SKM-1 treated with dmso at 0.1 percent for 144 hours (cell line): ENCODE results near the gene OLR1.
"Not testable (repeated sequence)": the region's sequence is repeated elsewhere in the genome, so short reads cannot be mapped to it uniquely, and the experiment has no call there.

ENCODE experiments used
- DNase-seq: peaks from one replicate; lab custom pipeline; 2025; ENCODE audit not compliant: unreplicated experiment; lab: John Stamatoyannopoulos, UW

The OLR1 gene

GRCh38 chr12:10191865-10192264 lies 19.9 kb upstream of the OLR1 start:
- no peak for DNase-seq

GRCh38 chr12:10190558-10191388 lies 18.8 kb upstream of the OLR1 start:
- peak; percentile 22 for DNase-seq

GRCh38 chr12:10189653-10190052 lies 17.7 kb upstream of the OLR1 start:
- DNase-seq: no peak

GRCh38 chr12:10186958-10187357 lies 15.0 kb upstream of the OLR1 start:
- not testable (repeated sequence) for DNase-seq

- no peak for DNase-seq
Observed at GRCh38 chr12:10186299-10186698, 14.4 kb upstream of the OLR1 start.

- DNase-seq: no peak
Observed at GRCh38 chr12:10184261-10184843, 12.4 kb upstream of the OLR1 start.

- DNase-seq: no peak
Observed at GRCh38 chr12:10182354-10183049, 10.6 kb upstream of the OLR1 start.

GRCh38 chr12:10179776-10180181 lies 7.8 kb upstream of the OLR1 start:
- DNase-seq: no peak

- no peak for DNase-seq
Observed at GRCh38 chr12:10178821-10179220, 6.9 kb upstream of the OLR1 start, which contains the start of gene TMEM52B. TMEM52B (plus strand) TSS chr12:10179032; CDS start chr12:10179575, 543 bp downstream.

- DNase-seq: no peak
Observed at GRCh38 chr12:10175846-10176636, 4.1 kb upstream of the OLR1 start.

- DNase-seq: no peak
Observed at GRCh38 chr12:10174986-10175614, 3.2 kb upstream of the OLR1 start.

GRCh38 chr12:10170216-10170615 lies 1.7 kb downstream of the OLR1 start:
- DNase-seq: peak; percentile 41

- DNase-seq: no peak
Observed at GRCh38 chr12:10169104-10169503, 2.8 kb downstream of the OLR1 start.

GRCh38 chr12:10167599-10167998 lies 4.3 kb downstream of the OLR1 start:
- peak; percentile 86 for DNase-seq

- DNase-seq: no peak
Observed at GRCh38 chr12:10165421-10165820, 6.5 kb downstream of the OLR1 start.

GRCh38 chr12:10163084-10163483 lies 8.8 kb downstream of the OLR1 start:
- DNase-seq: peak; percentile 16

GRCh38 chr12:10160617-10161385 lies 11.1 kb downstream of the OLR1 start:
- peak; percentile 4 for DNase-seq

- DNase-seq: no peak
Observed at GRCh38 chr12:10159280-10159679, 12.7 kb downstream of the OLR1 start.

- no peak for DNase-seq
Observed at GRCh38 chr12:10158406-10158805, 13.5 kb downstream of the OLR1 start.

- no peak for DNase-seq
Observed at GRCh38 chr12:10155966-10156365, 16.0 kb downstream of the OLR1 start.
